Loucy (cell line): ENCODE results near the gene ASTL.

Experiments used
- CTCF ChIP-seq: fragments of 200-600 bp; sonication (generic); conservative IDR thresholded peaks from 2 replicates; pipeline ENCODE4 v1.5.1; 2014; ENCODE audit warnings: mild to moderate bottlenecking, antibody characterized with exemption, low read length
- EZH2phosphoT487 ChIP-seq: fragments of 200-600 bp; IDR thresholded peaks from 2 replicates; pipeline ENCODE4 v1.6.1; 2018; ENCODE audit warnings: antibody characterized with exemption, mild to moderate bottlenecking, moderate library complexity, borderline replicate concordance

GRCh38 chr2:96083989-96084857 lies 54.1 kb downstream of the ASTL start:
- no peak for TF ChIP-seq CTCF
- no peak for TF ChIP-seq EZH2phosphoT487
